Lung microvascular endothelial cell (primary cell): ENCODE results near the gene ZFP91. TPM values are rescaled to one million over a fixed set of nuclear protein-coding genes. Genes with fewer than 3 reads are reported as not detected.

Experiments used
- DNase-seq, 2 donors: peaks; one replicate each; pipeline versions ENCODE4 v3.0.0 to v3.0.0-alpha.2; 2010; ENCODE audit warnings: low read depth in 2 of 2
- total RNA-seq: library from RNA; depleted of rRNA; stranded (reverse); fragments of >200 nt; gene quantifications from 2 replicates; pipeline ENCODE4 v1.2.1, GENCODE V29; 2014

Gene ZFP91
- total RNA-seq, 1 donor from 2014 or later, result 34.3 TPM

- peak in 1 of 2 donors; percentile 6 for DNase-seq
Observed at GRCh38 chr11:58628446-58628845, 49.6 kb downstream of the ZFP91 start.

DNA sequence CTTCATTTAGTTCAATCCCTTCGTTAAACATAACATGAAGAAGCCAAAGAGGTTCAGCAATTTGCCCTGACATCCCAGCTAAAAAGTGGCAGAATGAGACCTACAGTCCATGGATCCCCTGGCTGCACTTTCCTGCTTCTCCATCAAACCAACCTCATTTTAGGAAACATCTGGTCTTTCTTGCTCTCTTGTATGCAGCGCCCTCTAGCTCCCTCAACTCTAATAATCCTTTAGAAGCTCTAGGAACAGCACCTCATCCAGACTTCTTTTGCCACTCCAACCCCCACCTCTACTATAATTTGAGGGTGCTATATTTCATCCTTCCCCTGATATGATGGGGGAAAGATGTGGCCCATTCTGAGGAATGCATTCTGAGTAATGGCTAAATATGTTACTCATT, 51.0 kb downstream of the ZFP91 start:
- peak; percentile 67 to 71 for DNase-seq

DNA sequence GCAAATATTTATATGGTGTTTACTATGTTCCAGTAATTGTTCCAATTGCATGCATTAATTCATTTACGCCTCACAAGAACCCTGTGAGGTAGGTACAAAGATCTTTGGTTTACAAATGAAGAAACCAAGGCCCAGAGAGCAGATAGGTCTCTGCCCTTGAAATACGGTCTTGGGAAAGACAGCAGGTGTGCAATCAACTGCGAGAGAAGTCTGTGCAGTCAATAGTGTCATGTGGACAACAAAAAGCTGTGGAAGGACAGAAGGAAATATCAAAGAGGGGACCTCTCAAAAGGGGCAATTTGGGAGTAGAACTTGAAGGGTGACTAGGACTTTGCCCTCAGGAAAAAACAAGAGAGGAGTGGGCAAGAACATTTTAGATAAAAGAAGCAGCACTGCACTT, 52.5 kb downstream of the ZFP91 start:
- no peak for DNase-seq

- DNase-seq, result no peak
Observed at GRCh38 chr11:58632510-58632909, 53.6 kb downstream of the ZFP91 start.

DNA sequence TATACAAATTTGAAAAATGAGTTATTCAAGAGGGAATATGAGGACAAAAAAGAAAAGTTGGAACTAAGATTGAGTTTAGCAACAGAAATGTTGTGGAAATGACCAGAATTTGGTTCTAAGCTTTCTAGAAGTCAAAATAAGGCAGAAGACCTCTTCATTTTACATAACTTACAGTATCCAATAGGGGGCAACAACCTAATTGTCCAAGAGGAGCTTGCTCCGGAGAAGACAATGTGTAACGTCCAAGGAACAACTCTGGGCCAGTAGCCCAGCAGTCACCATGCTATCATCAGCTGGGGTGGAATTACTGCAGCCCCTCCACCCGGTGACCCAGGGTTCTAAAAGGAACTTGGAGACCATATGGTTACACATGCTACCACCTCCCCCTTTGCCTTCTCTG, 57.7 kb downstream of the ZFP91 start:
- no peak for DNase-seq

- DNase-seq, result no peak
Observed at GRCh38 chr11:58637371-58637770, 58.5 kb downstream of the ZFP91 start.

DNA sequence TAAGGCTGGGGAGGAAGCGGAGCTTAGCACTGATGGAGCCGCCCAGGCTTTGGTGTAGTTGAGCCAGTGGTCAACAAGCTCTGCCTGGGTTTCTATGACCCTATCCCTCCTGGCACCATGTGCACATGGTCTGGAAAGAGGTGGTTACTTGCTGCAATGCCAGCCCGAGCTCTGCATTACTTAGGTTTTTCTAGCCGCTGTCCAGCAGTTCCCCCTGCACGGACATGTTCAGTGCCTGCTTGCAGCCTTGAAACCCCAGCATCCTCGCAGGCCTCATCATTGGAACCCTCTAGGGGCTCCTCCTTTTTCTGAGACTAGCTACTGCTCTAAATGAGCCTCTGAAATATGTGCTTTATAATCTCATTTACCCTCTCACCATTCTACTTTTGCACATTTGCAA, 60.2 kb downstream of the ZFP91 start:
- no peak for DNase-seq

DNA sequence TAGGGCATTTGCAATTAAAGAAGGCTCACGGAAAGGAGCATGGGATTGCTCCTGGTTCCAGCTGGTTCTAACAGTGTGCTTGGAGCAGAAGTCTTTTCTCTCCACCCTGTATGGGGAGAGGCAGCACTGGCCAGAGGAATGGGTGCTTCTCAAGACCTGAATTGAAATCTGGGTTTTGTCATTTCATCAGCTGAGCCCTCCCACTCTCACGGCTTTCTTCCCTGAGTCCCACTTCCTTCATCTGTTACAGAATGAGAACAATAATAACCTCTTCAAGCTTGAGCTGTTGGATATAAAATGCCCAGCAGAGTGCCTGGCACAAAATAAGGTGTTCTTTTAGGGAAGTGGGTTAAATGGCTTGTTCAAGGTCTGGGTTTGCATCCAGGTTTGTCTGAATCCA, 60.8 kb downstream of the ZFP91 start:
- DNase-seq, result no peak

DNA sequence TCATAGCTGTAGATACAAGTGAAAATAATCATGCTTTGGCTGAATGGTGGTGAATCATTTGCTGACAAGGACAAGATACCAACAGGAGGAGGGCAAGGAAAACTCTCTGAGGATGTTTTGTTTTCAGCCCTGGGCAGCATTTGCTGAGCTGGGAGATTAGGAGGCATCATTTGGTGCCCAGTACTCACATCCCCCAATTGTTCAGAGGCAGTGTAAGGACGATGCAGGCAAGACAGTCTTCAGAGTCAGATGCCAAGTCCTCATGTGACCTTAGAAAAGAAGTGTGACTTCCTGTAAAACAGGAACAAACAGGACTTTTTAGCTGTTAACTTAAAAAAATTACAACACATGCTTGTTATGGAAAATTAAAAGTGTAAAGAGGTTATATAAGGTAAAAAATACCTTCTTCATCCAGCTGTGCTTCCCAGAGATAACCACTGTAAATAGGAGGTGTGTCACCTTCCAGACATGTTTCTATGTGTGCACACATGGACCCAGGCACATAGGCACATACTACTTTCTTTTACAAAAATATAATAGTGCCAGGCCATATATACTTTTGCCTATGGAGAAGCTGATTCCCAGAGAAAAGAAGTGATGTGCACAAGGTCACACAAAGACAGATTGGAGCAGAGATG, 61.6 kb downstream of the ZFP91 start:
- DNase-seq, result no peak

DNA sequence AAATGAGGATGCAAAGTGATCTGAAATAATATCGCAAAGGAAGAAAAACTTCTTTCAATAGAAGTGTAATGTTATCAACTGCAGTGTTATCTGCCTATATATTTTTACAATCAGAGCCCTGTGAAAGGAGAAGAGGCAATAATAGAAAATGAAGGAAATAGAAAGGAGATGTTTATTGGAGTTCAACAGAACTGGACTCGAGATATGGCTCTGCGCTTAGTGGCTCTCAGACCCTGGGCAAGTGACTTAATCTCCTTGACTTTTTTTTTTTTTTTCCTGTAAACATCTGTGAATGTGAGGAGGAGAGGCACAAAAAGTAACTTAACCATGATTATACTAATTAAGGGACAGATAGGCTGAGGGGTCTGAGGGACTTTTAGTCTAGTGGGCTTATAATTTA, 62.5 kb downstream of the ZFP91 start:
- DNase-seq, result no peak

GRCh38 chr11:58641803-58642581, 63.1 kb downstream of the ZFP91 start:
- DNase-seq, result no peak

- DNase-seq, result no peak
Observed at GRCh38 chr11:58645854-58646253, 67.0 kb downstream of the ZFP91 start.

GRCh38 chr11:58647141-58647699, 68.4 kb downstream of the ZFP91 start:
- DNase-seq, result no peak

GRCh38 chr11:58647866-58648265, 69.0 kb downstream of the ZFP91 start:
- DNase-seq, result no peak

- DNase-seq, result no peak
Observed at GRCh38 chr11:58649623-58650022, 70.8 kb downstream of the ZFP91 start.

DNA sequence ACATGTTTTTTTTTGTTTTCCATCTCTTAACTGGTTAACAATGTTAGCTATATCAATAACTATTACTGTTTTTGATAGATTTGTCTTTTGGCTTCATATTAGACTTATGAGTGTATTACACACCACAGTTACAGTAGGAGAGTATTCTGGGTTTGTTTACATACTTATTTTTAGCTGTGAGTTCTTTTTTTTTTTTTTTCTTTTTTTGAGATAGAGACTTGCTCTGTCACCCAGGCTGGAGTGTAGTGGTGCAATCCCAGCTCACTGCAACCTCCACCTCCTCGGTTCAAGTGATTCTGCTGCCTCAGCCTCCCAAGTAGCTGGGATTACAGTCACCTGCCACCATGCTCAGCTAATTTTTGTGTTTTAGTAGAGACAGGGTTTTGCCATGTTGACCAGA, 71.6 kb downstream of the ZFP91 start:
- no peak for DNase-seq

DNA sequence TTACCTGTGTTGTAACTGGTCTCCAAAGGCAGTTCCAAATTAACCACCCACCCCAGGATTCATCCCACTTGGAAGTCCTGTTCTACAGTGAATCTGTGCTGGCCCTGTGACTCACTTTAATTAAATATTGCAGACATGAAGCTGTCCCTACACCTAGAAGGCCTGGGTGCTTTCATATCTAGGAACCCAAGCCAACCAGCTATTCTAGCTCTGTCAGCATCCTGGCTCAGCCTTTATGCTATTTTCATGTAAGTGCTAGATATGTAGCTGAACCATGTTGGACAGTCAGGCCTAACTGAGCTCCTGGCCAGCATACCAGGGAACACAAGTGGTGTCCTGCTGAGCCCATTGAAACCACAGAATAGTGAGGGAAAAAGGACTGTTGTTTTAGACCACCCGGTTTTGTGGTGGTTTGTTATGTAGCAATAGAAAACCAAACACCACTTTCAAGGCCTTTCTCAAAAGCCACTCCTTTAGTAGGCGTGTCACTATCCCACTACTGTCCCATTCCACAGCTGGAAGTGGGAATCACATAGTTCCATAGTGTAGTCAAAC, 73.9 kb downstream of the ZFP91 start:
- no peak for DNase-seq

DNA sequence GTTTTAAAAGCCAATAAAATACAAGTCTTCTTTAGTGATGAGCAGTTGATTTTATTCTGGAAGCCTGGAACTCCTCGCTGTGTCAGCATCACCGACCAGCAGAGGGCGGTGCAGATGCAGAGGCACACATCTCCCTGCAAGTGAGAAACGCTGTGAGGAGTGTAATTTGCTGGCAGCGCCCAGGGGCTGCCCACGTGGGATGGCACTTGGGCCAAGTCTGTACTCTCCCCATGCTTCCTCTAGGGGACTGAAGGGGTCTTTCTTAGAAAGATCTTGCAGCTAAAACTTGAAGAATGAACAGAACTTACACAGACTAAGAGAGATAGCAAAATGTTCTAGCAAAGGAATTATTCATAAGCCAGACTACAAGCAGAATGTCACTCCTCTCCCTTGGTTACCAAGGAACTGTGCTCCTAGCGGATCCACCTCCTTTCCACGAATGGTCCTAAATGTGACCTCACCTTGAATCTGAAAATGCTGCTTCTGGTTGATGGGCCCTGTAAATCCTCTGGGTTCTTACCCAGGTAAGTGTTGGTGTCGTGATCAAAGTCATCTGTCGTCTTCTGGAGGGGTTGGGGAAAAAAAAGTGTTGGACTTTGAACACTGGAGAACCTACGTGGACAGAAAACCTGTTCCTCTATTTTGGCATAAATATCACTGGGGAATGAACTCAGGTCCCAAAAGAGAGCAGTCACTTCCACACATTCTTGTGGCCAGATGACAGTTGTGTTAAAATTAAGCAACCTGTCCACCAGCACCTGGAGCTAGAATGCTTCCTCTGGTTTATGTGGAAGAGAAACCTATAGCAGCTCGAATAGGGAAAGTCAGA, 75.4 kb downstream of the ZFP91 start:
- peak; percentile 74 to 81 for DNase-seq

DNA sequence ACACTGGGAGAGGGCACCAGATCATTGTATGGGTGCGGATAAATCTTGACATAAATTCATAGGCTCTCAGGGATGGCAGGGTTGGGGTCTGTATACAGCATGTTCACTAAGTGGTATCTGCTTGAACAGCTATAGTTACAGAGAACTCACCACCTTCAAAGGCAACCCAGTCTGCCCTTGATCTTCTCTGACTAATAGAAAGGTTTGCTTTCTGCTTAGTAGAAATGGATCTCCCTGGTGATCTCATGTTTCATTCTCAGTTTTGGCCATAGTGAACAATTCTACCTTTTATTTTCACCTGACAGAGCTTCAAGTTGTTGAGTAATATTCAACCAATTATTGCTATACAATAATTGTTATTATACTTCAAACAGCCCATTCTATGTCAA, 76.0 kb downstream of the ZFP91 start:
- DNase-seq, result no peak

DNA sequence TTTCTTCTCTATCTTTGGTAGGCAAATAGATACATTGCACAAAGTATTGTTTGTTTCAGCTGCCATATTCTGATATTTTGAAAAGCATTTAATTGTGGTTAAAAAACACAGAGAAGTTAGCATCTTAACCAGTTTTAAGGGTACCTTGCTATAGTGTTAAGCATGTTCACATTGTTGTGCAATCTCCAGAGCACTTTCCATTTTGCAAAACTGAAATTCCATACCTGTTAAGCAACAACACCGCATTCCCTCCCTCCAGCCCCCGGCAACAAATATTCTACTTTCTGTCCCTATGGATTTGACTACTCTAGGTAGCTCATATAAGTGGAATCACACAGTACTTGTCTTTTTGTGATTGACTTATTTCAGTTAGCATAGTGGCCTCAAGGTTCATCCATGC, 77.5 kb downstream of the ZFP91 start:
- DNase-seq, result no peak

GRCh38 chr11:58658623-58659022, 79.8 kb downstream of the ZFP91 start:
- DNase-seq, result no peak

- no peak for DNase-seq
Observed at GRCh38 chr11:58659404-58659803, 80.5 kb downstream of the ZFP91 start.
